Measurements from ENCODE around the gene GRID1.

Gene GRID1

DNA sequence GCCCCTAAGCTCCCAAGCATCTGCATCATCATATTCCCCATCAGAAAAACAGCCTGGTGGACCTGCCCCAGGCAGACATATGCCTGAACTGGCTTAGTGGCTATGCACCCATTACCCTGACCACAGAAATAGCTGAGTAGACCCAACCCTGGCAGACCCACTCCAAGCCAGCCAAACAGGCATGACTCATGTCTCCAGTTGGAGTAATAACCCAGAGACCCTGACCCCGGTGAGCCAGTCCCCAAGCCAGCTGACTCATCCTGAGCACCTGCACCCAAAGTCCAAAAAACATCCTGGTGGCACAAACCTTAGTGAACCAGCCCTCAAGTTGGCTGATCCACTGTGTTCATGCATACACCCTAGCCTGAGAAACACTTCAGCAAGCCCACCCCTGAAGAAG, 555.9 kb downstream of the GRID1 start:
- DNase-seq (ENCODE audit: low spot score) = no peak

DNA sequence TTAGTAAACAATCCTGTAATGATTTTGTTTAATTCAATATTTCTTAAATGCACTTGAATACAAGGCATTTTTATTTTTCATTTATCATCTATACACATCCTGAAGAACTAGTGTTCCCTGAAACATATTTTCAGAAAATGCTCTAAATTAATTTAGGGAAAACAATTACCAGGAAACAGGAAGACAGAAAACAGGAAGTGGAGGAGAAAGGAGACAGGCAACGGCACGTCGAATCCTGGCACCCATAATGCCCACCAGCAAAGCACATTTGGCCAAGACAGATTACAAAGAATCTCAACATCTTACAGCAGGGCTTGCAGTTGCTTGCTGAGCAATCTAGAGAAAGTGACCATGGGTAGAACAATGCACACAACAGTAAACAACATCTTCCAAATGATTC, 571.1 kb downstream of the GRID1 start:
- no peak for DNase-seq (ENCODE audit: low spot score)

DNA sequence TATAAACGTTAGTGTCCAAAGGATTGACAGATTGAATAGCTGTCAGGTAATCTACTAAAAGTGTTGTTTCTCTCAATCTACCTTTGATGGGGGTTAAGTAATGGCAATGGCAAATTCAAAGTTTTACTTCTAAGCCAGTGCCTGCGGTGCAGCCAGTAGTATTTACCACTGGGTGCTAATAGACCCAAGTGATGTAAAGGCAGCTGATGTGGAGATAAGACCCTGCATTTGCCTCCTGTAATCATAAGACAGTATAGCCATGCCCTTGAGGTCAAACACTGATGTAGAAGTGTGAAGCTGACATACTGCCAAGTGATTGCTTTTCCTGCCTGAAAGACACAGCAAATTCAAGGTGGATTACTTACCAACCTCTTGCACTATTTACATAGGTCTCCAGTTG, 572.0 kb downstream of the GRID1 start:
- DNase-seq (ENCODE audit: low spot score) = no peak

DNA sequence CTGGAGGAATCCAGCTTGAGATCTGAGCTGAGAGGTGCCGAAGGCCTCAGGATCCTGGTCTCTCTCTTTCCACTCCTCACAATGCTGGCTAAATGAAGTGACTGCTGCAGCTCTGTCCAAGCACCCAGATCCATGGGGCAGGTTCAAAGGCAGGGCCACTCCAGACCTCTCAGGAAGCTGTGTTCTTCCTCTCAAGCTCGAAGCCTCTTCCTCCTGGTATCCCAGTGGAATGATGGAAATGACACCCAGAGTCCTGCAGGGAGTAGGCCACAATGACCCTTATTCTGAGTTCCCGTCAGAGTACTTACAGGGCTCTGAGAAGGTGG, 574.1 kb downstream of the GRID1 start:
- DNase-seq (ENCODE audit: low spot score) = no peak

DNA sequence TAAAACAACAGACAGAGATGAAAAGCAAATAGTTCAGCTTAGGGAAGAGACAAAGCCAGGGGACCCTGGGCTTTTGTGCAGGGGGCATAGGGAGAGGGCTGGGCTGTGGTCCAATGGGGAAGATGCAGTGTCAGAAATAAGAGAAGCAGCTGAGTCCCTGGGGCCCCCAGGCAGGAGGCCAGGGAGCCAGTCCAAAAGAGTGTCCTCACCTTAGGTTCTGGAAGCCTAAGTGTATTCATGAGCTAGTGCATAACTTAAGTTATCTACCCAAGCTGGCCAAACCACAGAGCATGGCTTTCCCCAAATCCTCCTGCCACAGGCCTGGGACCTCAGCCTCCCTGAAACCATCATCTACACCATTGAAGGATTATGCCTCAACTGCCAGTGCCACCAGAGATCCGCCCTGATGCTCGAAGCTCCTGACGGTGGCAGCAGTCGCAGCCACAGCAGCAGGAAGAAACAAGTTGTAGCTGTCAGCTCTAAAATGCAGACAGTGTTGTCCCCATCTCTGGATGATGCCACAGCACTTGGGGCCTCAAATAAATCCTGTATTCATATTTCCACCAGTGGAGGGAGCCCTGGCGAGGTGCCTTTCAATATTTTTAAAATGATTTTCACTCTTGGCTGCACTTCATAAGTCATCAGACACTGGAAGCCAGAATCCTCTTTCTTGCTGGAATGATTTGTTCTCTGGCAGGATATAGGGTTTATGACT, 574.6 kb downstream of the GRID1 start:
- no peak for DNase-seq (ENCODE audit: low spot score)

DNA sequence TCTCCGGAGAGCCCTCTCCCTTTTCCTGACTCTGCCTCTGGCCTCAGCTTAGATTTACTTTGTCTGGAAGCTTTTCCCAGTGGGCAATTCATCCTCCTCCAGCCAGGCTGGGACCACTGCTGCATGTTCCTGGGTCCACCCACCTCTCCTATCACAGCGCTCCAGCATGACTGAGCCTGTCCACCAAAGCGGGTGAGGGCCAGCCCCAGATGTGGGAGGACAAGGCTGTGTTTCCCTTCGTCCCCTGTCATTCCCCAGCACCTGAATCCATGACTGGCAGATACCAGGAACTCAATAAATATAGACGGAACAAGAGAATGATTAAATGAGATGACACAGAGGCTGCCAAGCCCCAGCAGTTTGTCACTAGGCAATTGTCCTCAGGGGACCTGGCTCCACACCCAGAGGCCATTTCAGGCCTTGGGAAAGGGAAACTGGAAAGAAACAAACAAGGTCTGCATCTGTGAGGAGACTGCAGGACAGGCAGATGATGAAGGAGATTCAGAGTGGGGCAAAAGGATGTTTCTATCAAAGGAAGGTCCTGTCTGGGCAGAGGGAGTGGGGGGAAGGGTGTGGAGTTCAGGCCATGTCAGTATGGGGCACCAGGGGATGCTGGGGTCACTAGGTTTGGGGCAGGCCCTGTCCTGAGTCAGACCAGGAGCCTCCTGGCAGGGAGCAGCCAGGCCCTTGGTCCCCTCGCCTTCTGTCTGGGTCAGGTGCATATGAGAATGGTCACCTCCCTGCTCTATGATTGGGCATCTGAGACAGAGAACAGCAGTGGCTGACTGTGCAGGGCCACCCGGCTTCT, 576.4 kb downstream of the GRID1 start:
- DNase-seq (ENCODE audit: low spot score) = no peak

DNA sequence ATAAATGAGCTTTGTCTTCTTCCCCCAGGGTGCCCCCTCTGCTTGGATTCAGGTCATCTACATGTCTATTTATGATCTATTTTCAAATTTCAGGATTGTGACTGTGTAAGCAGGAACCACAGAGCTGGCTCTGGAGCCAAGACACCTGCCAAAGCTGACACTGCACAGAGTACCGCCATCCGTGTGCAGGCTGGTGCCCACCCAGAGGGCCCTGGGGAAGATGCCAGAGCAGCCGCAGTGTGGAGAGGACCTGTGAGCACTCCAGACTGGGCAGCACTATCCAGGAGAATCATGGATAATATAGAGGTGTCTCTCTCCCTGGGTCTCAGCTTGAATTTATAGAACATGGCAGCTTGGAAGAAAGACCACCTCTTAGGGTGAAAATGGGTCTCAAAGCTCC, 577.5 kb downstream of the GRID1 start:
- DNase-seq (ENCODE audit: low spot score) = no peak

DNA sequence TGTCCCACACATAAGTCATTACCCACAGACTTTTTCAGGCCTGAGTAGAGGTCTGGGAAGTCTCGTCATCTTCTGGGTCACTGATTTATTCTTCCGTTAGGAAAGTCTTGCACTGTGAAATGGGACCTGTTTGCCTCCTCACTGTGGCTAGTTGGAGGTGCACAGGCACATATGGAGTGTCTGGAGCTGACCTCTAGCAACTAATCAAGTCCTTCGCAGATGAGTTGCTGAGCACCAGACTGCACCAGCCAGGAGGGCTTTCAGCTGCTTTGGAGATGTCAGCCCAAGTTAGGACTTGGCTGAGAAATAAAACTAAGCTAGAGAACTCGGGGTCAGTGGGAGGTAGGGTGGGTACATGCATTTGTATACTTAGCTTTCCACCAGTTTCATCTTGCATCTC, 578.0 kb downstream of the GRID1 start:
- DNase-seq (ENCODE audit: low spot score) = no peak

DNA sequence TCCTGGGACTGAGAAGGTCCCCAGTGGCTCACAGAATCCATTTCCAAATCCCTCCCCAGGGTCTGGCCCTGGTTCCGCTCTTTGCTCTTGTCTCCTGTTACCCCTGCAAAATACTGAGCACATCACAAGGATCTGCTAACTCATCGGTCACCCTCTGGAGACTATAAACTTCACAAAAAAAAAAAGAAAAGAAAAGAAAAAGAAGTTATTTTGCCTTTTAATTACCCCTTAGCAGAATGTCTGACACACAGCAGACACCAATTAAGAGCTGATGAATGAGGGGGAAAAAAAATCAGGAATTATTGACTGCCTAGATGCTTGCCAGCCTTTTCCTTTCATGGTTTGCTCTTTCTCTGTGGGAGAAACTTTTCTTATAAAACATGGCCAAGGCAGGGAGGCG, 578.7 kb downstream of the GRID1 start:
- no peak for DNase-seq (ENCODE audit: low spot score)

DNA sequence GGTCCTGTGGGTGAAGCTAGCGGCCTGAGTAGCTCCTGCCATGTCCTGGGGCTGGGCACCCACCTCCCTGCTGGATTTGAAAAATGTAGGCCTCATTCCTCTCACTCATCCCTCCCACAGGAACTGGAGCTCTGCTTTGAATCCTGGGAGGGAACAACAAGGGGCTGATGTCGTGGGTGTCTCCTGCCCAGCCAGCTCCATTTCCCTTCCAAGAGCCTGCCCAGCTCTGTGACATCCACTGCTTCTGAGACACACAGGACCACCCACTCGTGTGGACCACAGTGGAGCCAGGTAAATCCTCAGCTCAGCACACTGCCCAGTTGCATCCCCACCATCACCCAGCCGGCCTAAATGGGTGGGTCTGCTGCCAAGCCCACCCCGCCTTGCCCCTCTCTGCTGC, 579.2 kb downstream of the GRID1 start:
- DNase-seq (ENCODE audit: low spot score) = no peak

DNA sequence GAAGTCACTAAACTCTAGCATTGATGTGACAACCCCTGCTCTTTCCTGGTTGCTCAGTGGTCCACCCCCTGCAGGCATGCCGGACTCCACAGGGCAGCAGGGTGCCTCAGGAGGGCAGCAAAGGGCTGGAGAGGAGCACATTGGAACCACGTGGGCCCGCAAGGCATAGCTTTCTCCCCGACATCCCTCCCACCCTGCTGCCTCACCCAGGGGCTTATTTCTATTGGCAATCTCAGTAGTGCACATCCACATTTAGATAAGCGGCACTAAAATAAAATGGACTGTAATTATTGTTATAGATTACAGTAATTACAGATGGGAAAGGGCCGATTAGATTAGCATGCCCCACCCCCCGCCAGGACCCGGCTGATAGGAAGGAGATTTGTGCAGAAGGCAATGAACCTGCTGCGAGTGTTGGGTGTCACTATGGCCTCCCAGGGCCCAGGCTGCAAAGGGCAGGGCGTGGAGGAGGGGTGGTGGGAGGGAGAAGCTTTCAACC, 580.1 kb downstream of the GRID1 start:
- DNase-seq (ENCODE audit: low spot score) = no peak

DNA sequence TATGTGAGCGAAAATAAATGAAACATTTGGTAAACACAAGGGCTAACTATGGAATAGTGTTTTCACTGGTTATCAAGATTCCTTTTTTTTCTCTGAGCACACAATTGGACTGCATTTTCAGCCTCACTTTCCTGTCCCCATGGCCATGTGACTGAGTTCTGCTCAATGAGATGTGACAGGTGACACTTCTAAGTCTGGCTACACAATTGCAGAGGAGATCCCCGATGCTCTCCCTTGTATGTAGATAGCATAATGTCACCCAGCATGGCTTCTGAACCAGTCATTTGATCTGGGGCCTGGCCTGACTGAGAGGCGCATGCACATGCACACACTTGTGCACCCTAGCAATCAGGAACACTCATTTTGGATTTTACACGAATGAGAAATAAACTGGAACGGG, 581.8 kb downstream of the GRID1 start:
- no peak for DNase-seq (ENCODE audit: low spot score)

DNA sequence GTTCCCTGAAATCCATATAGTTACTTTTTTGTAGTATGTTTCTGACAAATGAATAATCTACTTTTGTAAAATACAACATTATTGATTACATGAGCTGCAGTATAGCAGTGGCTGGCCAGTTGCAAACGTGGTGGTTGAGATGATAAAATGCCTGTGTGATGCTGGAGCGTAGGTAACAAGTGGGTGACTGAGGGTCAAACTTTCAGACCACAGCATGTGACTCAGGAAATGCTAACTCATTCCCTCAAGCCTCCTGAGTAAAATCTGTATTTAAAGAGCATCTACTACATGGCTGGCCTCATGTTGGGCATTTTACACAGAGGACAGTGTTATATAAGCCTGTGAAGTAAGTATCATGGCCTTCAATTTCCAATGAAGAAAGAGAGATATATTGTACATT, 585.2 kb downstream of the GRID1 start:
- no peak for DNase-seq (ENCODE audit: low spot score)

DNA sequence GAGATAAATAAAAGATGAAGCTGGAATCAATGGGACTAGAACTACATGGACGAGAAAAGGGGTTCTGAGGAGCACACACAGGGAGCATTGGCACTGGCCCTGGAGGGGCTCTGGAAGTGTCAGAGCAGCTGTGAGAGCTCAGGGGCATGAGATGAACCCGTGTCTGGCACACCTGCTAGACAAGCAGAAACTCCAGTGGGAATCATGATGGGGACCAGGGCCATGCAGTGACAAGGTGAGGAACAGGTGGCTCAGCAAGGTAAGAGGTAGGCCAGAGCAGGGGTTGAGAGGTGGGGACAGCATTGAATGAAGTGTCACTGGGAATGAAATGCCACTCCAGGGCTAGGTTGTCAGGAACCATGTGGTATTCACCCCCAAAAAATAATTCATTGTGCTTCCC, 588.5 kb downstream of the GRID1 start:
- DNase-seq (ENCODE audit: low spot score) = no peak

DNA sequence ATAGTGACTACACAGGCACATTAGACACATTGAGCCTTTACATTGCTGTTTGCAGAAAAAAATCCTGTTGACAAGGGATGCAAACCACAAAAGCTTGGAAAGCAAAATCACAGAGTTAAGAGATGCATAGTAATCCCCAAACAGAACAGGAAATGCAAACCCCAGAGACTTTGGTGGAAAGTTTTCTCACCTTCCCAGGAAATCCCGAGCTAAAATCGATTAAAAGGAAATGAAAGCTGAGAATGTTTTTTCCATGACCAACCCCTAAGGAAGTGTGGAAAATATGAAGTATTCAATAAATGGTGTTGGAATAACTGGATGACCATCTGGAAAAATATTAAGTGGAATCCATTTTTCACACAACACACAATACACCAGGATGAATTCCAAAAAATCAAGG, 598.7 kb downstream of the GRID1 start:
- DNase-seq (ENCODE audit: low spot score) = no peak

DNA sequence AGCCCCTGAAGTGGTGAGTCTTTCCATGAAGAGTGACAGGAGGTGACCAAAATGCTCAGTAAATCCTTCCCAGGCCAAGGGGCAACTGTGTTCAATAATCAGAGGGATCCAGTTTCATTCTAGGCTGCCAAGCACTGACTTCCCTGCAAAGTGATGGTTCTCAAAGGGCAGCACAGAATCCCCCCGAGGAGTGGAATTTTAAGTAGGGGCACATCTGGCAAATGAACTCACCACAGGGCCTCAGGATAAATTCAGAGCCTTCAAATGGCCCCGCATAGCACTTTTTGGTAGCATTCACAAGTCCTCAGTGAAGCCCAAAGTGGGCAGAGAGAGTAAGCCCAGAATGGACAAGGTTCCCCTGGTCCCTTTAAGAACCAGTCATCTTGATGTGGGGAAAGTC, 602.5 kb downstream of the GRID1 start:
- no peak for DNase-seq (ENCODE audit: low spot score)

DNA sequence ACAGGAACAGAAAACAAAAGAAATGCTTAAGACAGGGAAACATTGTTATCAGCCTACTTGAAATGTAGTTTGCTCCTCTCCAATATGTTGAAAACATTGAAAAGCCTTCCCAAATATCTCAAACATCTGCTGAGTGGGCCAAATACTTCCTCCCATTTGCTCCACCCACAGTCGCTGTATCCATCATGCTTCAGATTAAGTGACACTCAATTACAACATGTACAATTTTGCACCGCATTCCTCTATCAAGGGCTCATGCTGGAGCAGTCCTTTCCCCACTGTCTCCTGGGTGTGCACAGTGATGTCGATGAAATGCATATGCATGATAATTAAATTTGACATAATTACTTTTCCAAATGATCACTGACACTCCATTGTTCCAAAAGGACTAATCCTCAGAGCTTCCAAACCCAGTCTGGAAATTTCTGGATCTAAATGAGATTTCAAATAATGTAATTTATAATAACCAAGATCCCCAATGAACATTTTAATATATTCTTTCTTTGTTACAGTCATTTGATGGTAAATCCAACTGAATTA, 604.6 kb downstream of the GRID1 start:
- DNase-seq (ENCODE audit: low spot score) = no peak

DNA sequence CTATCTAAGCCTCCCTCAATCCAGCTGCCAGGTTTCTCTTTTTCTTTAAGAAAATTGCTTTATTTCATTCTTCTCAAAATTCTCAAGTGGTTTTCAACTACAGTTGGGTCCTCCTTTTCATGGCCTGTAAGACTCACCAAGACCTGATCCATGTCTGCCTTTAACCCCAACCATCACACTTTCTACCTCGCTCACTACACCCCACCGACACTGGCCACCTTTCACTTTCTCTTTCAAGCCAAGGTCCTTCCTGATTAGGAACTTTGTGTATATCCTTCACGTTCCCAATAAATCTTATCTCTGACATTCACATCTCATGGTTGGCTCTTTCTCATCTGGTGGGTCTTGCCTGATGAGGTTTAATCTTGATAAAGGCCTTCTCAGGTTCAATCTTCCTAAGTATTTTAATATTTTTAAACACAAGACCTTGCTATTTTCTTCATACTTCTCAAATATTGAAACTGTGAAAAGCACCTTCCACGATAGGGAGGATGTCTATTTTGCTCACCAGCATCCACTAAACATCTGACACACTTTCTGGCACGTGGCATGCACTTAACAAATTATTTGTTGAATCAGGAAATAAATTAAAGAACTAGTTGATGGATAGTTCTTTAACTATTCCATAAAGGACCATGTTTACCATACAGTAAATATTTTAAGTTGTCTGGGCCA, 624.8 kb downstream of the GRID1 start:
- no peak for DNase-seq (ENCODE audit: low spot score)

DNA sequence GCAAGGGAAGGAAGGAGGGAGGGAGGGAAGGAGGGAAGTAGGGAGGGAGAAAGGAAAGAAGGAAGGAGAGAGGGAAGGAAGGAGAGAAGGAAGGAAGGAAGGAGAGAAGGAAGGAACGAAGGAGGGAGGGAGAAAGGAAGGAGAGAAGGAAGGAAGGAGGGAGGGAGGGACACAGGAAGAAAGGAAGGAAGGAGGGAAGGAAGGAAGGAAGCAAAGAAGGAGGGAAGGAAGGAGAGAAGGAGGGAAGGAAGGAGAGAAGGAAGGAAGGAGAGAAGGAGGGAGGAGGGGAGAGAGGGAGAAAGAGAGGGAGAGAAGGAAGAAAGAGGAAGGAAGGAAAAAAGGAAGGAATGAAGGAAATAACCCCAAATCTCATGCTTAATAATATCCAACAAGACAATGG, 630.6 kb downstream of the GRID1 start:
- DNase-seq (ENCODE audit: low spot score) = no peak

DNA sequence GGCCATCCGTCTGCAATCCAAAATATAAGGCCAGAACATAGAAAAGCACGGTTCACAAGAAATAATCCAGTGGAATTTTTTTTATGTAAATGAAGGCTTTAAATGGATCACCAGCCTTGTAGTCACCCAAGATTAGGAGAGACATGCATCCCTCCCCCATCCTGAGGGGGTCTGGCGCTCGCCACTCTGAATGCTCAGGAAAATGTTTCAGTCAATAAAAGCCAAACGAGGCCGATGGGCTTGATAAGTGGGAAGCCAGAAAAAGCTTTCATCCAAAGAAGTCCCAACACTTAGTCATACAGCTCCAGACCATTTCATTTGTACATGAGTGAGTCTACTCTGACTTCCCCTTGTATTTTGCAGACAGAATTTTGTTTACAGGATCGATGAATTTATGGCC, 631.8 kb downstream of the GRID1 start:
- no peak for DNase-seq (ENCODE audit: low spot score)

DNA sequence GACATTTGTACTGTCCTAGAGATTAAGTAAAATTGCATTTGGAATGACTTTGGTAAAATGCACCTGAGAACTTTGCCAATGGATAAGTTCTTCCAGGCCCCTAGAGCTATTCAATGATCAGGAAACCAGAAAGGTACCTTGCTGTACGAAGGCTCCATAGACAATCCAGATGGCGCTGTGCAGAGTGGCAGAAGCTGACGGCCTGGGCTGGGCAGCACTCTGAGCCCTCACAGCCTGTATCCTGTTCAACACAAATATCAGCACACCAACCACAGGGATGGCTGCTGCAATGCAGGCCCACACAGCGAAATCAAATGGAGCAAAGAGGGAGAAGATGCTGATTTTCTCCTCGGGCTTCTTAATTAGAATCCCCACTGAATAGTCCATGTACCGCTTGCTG, 642.4 kb downstream of the GRID1 start:
- no peak for DNase-seq (ENCODE audit: low spot score)

DNA sequence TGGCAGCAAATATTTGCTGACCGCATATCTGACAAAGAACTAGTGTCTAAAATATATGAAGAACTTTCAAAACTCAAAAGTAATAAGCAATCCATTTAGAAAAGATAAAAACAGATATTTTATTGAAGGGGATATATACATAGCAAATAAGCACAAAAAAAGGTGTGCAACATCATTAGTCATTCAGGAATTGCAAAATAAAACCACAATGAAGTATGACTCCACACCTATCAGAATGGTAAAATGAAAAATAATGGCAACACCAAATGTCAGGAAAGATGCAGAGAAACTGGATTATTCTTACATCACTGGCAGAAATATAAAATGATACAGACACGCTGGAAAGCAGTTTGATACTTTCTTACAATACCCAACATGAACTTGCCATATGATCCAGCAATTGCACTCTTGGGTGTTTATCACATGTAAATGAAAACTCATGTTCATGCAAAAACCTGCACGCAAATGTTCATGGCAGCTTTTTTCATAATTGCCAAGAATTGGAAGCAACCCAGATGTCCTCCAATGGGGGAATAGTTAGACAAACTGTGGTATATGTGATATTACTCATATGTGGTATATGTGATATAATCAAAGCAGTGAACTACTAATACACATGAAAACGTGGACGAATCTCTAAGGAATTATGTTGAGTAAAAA, 645.5 kb downstream of the GRID1 start:
- DNase-seq (ENCODE audit: low spot score) = no peak
